BLaER1 treated with 17β-estradiol and CSF1 and Interleukin-3, amounts not matched to agents 10 nM and 100 nM (cell line): ENCODE results near the gene SMARCA4.

ENCODE experiments used
- H3K27ac ChIP-seq, 11 experiments: shearing (Covaris generic); formaldehyde crosslinking; 2 replicates each; pipeline ENCODE4 v1.8.1; 2022
- H3K27me3 ChIP-seq, 11 experiments: shearing (Covaris generic); formaldehyde crosslinking; 2 replicates each; pipeline ENCODE4 v1.8.1; 2022
- H3K36me3 ChIP-seq, 11 experiments: shearing (Covaris generic); formaldehyde crosslinking; 2 replicates each; pipeline ENCODE4 v1.8.1; 2022
- H3K4me1 ChIP-seq, 10 experiments: shearing (Covaris generic); formaldehyde crosslinking; 2 replicates each; pipeline ENCODE4 v1.8.1; 2022
- H3K4me2 ChIP-seq, 11 experiments: shearing (Covaris generic); formaldehyde crosslinking; 2 replicates each; pipeline ENCODE4 v1.8.1; 2022
- H3K4me3 ChIP-seq, 10 experiments: shearing (Covaris generic); formaldehyde crosslinking; 2 replicates each; pipeline ENCODE4 v1.8.1; 2022
- H3K9ac ChIP-seq, 11 experiments: shearing (Covaris generic); formaldehyde crosslinking; 2 replicates each; pipeline ENCODE4 v1.8.1; 2022
- H3K9me3 ChIP-seq, 11 experiments: shearing (Covaris generic); formaldehyde crosslinking; replicated peaks in 1 of 11; 2 replicates each; pipeline ENCODE4 v1.8.1; 2022
- H4K20me1 ChIP-seq, 11 experiments: shearing (Covaris generic); formaldehyde crosslinking; 2 replicates each; pipeline ENCODE4 v1.8.1; 2022
- Cebpa-rat ChIP-seq, 11 experiments: shearing (Covaris generic); IDR thresholded peaks; 2 replicates each; pipeline ENCODE4 v1.8.1; 2022

The SMARCA4 gene

GRCh38 chr19:11046605-11047354 is 86.0 kb downstream of the SMARCA4 start:
- H3K4me2 ChIP-seq = peak overlapping the region; percentile 44 to 95 (median 82); a peak in 21 of 22 replicates
- H3K4me1 ChIP-seq = peaks cover 40 to 76% (median 69%) of the 10 kb centered on the region in 10 experiments
- H3K4me3 ChIP-seq = no peak overlapping the region
- no peak for TF ChIP-seq Cebpa-rat (IDR thresholded peaks at IDR 0.05)
- H3K9me3 ChIP-seq = no peaks in the 10 kb centered on the region
- peaks cover 29 to 86% (median 75%) of the 10 kb centered on the region in 11 experiments for H3K36me3 ChIP-seq
- peaks cover 32 to 88% (median 58%) of the 10 kb centered on the region in 11 experiments; a peak in 20 of 22 replicates for H4K20me1 ChIP-seq
- H3K27me3 ChIP-seq = no peaks in the 10 kb centered on the region
- peak overlapping the region in 9 of 11 experiments; percentile 6 to 63 (median 45); a peak in 14 of 22 replicates for H3K9ac ChIP-seq
- H3K27ac ChIP-seq = peak overlapping the region in 9 of 11 experiments; percentile 6 to 77 (median 64); a peak in 15 of 22 replicates

GRCh38 chr19:11047866-11048265 is 87.0 kb downstream of the SMARCA4 start:
- TF ChIP-seq Cebpa-rat (IDR thresholded peaks at IDR 0.05) = no peak
- Histone ChIP-seq H3K36me3 (peaks cover 19 to 86% (median 74%) of the 10 kb centered on the region in 11 experiments), H3K9ac (peak overlapping the region in 3 of 11 experiments; percentile 13 to 62 (median 47); a peak in 2 of 22 replicates), H3K4me3 (no peak overlapping the region), H3K27me3 (no peaks in the 10 kb centered on the region), H4K20me1 (peaks cover 40 to 89% (median 62%) of the 10 kb centered on the region in 11 experiments; a peak in 20 of 22 replicates), H3K4me2 (peak overlapping the region; percentile 71 to 95 (median 85)), H3K9me3 (no peaks in the 10 kb centered on the region), H3K27ac (peak overlapping the region in 7 of 11 experiments; percentile 23 to 77 (median 67); a peak in 10 of 22 replicates), H3K4me1 (peaks cover 48 to 86% (median 80%) of the 10 kb centered on the region in 10 experiments)

DNA sequence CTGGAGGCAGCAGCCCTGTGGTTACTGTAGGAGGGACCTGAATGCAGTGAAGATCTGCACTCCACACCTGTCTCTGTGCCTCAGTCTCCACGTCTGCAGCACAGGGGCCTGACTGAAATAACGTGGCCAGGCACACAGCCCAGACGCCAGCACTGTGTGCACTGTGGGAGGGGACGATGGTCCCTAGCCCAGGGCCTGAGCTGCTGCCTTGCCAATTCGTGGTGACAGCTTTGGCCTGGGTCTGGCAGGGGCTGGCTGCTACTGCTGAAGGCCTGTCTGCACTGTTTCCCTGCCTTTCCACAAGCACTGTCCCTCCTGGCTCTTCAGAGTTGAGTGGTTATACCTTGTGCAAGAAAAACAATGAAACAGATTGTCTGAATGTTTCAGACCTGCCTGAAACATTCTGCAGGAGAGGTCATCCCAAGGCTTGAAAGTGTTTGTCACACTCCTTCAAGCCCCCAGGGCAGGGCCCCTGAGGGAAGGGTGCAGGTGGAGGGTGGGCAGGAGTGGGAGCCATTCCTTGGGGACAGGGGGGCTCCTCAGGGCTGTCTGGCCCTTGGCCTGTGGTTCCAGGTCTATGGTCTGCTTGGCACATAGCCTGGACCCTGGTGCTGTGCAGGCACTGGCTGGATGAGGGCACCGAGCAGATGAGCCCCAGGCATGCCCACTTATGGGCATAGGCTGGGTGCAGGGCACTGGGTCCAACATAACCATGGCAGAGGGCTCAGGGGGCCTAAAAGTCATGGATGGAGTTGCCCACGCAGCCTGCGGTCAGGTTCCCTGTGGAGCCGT is 89.7 kb downstream of the SMARCA4 start:
- Histone ChIP-seq H3K4me2 (peak overlapping the region in 10 of 11 experiments; percentile 71 to 95 (median 84); a peak in 20 of 22 replicates), H3K4me3 (no peak overlapping the region), H3K4me1 (peaks cover 48 to 89% (median 81%) of the 10 kb centered on the region in 10 experiments), H3K27me3 (no peaks in the 10 kb centered on the region), H3K9ac (peak overlapping the region in 7 of 11 experiments; percentile 11 to 64 (median 54); a peak in 11 of 22 replicates), H3K9me3 (no peaks in the 10 kb centered on the region), H3K36me3 (peaks cover 18 to 86% (median 74%) of the 10 kb centered on the region in 11 experiments), H4K20me1 (peaks cover 40 to 92% (median 75%) of the 10 kb centered on the region in 11 experiments; a peak in 20 of 22 replicates), H3K27ac (peak overlapping the region in 8 of 11 experiments; percentile 55 to 77 (median 68); a peak in 16 of 22 replicates)
- TF ChIP-seq Cebpa-rat (IDR thresholded peaks at IDR 0.05) = no peak

- no peaks in the 10 kb centered on the region for H3K9me3 ChIP-seq
- peak overlapping the region in 3 of 11 experiments; percentile 4 to 24 (median 6); a peak in 1 of 22 replicates for H3K4me2 ChIP-seq
- H3K4me1 ChIP-seq = peaks cover 27 to 66% (median 53%) of the 10 kb centered on the region in 10 experiments
- no peak for TF ChIP-seq Cebpa-rat (IDR thresholded peaks at IDR 0.05)
- peaks cover 44 to 97% (median 87%) of the 10 kb centered on the region in 11 experiments for H3K36me3 ChIP-seq
- H3K9ac ChIP-seq = no peak overlapping the region; a peak in 1 of 22 replicates
- H3K27ac ChIP-seq = peak overlapping the region in 1 of 11 experiments; percentile 25; a peak in 1 of 22 replicates
- no peaks in the 10 kb centered on the region for H3K27me3 ChIP-seq
- peaks cover 30 to 79% (median 48%) of the 10 kb centered on the region in 11 experiments; a peak in 19 of 22 replicates for H4K20me1 ChIP-seq
- no peak overlapping the region for H3K4me3 ChIP-seq
Observed at GRCh38 chr19:11053817-11054195, 93.0 kb downstream of the SMARCA4 start.

DNA sequence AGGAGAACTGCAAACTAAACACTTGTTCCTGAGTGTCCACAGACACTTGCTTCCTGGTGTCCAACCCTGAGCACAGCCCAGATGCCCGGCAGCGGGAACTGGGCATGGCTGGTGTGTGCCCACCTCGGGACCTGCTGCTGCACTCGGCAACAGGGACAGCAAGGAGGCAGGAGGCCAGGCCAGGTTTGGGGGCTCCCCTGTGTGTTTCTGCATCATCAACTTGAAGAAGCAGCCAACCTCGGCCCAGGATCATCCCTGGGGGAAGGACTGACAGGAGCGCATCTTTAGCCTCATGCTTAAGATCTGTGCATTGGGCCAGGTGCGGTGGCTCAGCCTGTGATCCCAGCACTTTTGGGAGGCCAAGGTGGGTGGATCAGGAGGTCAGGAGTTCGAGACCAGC is 93.4 kb downstream of the SMARCA4 start:
- Histone ChIP-seq H3K9ac (no peak overlapping the region; a peak in 1 of 22 replicates), H4K20me1 (peaks cover 26 to 75% (median 44%) of the 10 kb centered on the region in 11 experiments; a peak in 19 of 22 replicates), H3K9me3 (no peaks in the 10 kb centered on the region), H3K4me2 (peak overlapping the region in 2 of 11 experiments; percentile 6 to 24; a peak in 1 of 22 replicates), H3K27ac (0 out of 22 replicates have a peak overlapping the region, but pooled peaks of 1 of the 11 experiments have one; percentile 14), H3K36me3 (peaks cover 45 to 98% (median 90%) of the 10 kb centered on the region in 11 experiments), H3K27me3 (no peaks in the 10 kb centered on the region), H3K4me1 (peaks cover 24 to 66% (median 49%) of the 10 kb centered on the region in 10 experiments), H3K4me3 (no peak overlapping the region)
- TF ChIP-seq Cebpa-rat (IDR thresholded peaks at IDR 0.05) = no peak

- no peak for TF ChIP-seq Cebpa-rat (IDR thresholded peaks at IDR 0.05)
- Histone ChIP-seq H3K4me1 (peaks cover 19 to 63% (median 45%) of the 10 kb centered on the region in 10 experiments), H3K9ac (no peak overlapping the region), H3K36me3 (peaks cover 49 to 98% (median 93%) of the 10 kb centered on the region in 11 experiments), H3K9me3 (no peaks in the 10 kb centered on the region), H3K27ac (no peak overlapping the region), H3K27me3 (no peaks in the 10 kb centered on the region), H4K20me1 (peaks cover 22 to 70% (median 39%) of the 10 kb centered on the region in 11 experiments; a peak in 18 of 22 replicates), H3K4me3 (no peak overlapping the region), H3K4me2 (no peak overlapping the region)
Observed at GRCh38 chr19:11054628-11055027, 93.8 kb downstream of the SMARCA4 start.

GRCh38 chr19:11058246-11059030 is 97.6 kb downstream of the SMARCA4 start:
- Histone ChIP-seq H3K9me3 (no peaks in the 10 kb centered on the region), H3K36me3 (peaks cover 84 to 100% (median 98%) of the 10 kb centered on the region in 11 experiments), H3K27ac (peak overlapping the region in 4 of 11 experiments; percentile 12 to 43 (median 26); a peak in 4 of 22 replicates), H3K4me1 (peaks cover 0 to 28% (median 8%) of the 10 kb centered on the region in 10 experiments; a peak in 12 of 20 replicates), H3K4me2 (peak overlapping the region in 2 of 11 experiments; percentile 6 to 24; a peak in 2 of 22 replicates), H4K20me1 (peaks cover 0 to 51% (median 13%) of the 10 kb centered on the region in 11 experiments; a peak in 14 of 22 replicates), H3K27me3 (no peaks in the 10 kb centered on the region), H3K9ac (0 out of 22 replicates have a peak overlapping the region, but pooled peaks of 1 of the 11 experiments have one; percentile 4), H3K4me3 (no peak overlapping the region)
- TF ChIP-seq Cebpa-rat (IDR thresholded peaks at IDR 0.05) = no peak
